ENCODE measurements around the gene GSPT2.

Gene GSPT2

GRCh38 chrX:51766546-51766945, 23.3 kb downstream of the GSPT2 start:
- H3K9me3 ChIP-seq (replicated peaks; ENCODE audit: insufficient read depth, low read length), result no peaks in the 10 kb centered on the region
- no peak overlapping the region for H3K4me3 ChIP-seq (ENCODE audit: low read length)
- H3K27ac ChIP-seq (ENCODE audit: low read length), result no peak overlapping the region
- DNase-seq, result no peak
- H3K27me3 ChIP-seq (replicated peaks; ENCODE audit: insufficient read depth, low read length), result no peaks in the 10 kb centered on the region
- no peaks in the 10 kb centered on the region for H3K36me3 ChIP-seq (replicated peaks; ENCODE audit: insufficient read depth, low read length)
- no peak for TF ChIP-seq CTCF (IDR thresholded peaks at IDR 0.05; ENCODE audit: low read length)
- no peak for TF ChIP-seq EZH2 (optimal IDR thresholded peaks at IDR 0.05; ENCODE audit: low read depth, low read length)
- TF ChIP-seq EZH2phosphoT487 (IDR thresholded peaks at IDR 0.05; ENCODE audit: low read length), result no peak
- no peak overlapping the region for H2AFZ ChIP-seq (ENCODE audit: low read length)
- H3K4me1 ChIP-seq (ENCODE audit: low read length), result no peaks in the 10 kb centered on the region
- no peaks in the 10 kb centered on the region for H3F3A ChIP-seq (ENCODE audit: insufficient read depth, low read length)
- H3K79me2 ChIP-seq (ENCODE audit: low read length), result no peaks in the 10 kb centered on the region
- H3K4me2 ChIP-seq (ENCODE audit: low read depth, low read length), result no peak overlapping the region
- no peaks in the 10 kb centered on the region for H4K20me1 ChIP-seq (ENCODE audit: insufficient read depth, low read length)
- H3K9me2 ChIP-seq (replicated peaks; ENCODE audit: insufficient read depth, low read length), result no peaks in the 10 kb centered on the region
- no peak overlapping the region for H3K9ac ChIP-seq (ENCODE audit: low read length)

GRCh38 chrX:51776851-51777250, 33.6 kb downstream of the GSPT2 start:
- Histone ChIP-seq H3K9me3 (replicated peaks; ENCODE audit: insufficient read depth, low read length) (no peaks in the 10 kb centered on the region), H3F3A (ENCODE audit: insufficient read depth, low read length) (no peaks in the 10 kb centered on the region), H3K9me2 (replicated peaks; ENCODE audit: insufficient read depth, low read length) (no peaks in the 10 kb centered on the region), H3K79me2 (ENCODE audit: low read length) (no peaks in the 10 kb centered on the region), H2AFZ (ENCODE audit: low read length) (no peak overlapping the region), H3K27ac (ENCODE audit: low read length) (no peak overlapping the region), H3K36me3 (replicated peaks; ENCODE audit: insufficient read depth, low read length) (no peaks in the 10 kb centered on the region), H4K20me1 (ENCODE audit: insufficient read depth, low read length) (no peaks in the 10 kb centered on the region), H3K4me2 (ENCODE audit: low read depth, low read length) (no peak overlapping the region), H3K27me3 (replicated peaks; ENCODE audit: insufficient read depth, low read length) (no peaks in the 10 kb centered on the region), H3K4me1 (ENCODE audit: low read length) (no peaks in the 10 kb centered on the region), H3K9ac (ENCODE audit: low read length) (no peak overlapping the region), H3K4me3 (ENCODE audit: low read length) (no peak overlapping the region)
- no peak for TF ChIP-seq CTCF (IDR thresholded peaks at IDR 0.05; ENCODE audit: low read length)
- TF ChIP-seq EZH2 (optimal IDR thresholded peaks at IDR 0.05; ENCODE audit: low read depth, low read length), result no peak
- no peak for TF ChIP-seq EZH2phosphoT487 (IDR thresholded peaks at IDR 0.05; ENCODE audit: low read length)
- DNase-seq, result no peak

- H3F3A ChIP-seq (ENCODE audit: insufficient read depth, low read length), result no peaks in the 10 kb centered on the region
- H3K9ac ChIP-seq (ENCODE audit: low read length), result no peak overlapping the region
- H3K79me2 ChIP-seq (ENCODE audit: low read length), result no peaks in the 10 kb centered on the region
- H3K4me3 ChIP-seq (ENCODE audit: low read length), result no peak overlapping the region
- H3K36me3 ChIP-seq (replicated peaks; ENCODE audit: insufficient read depth, low read length), result no peaks in the 10 kb centered on the region
- H3K27ac ChIP-seq (ENCODE audit: low read length), result no peak overlapping the region
- H3K4me2 ChIP-seq (ENCODE audit: low read depth, low read length), result no peak overlapping the region
- no peaks in the 10 kb centered on the region for H3K4me1 ChIP-seq (ENCODE audit: low read length)
- H2AFZ ChIP-seq (ENCODE audit: low read length), result no peak overlapping the region
- no peak for TF ChIP-seq EZH2phosphoT487 (IDR thresholded peaks at IDR 0.05; ENCODE audit: low read length)
- TF ChIP-seq EZH2 (optimal IDR thresholded peaks at IDR 0.05; ENCODE audit: low read depth, low read length), result no peak
- no peak for TF ChIP-seq CTCF (IDR thresholded peaks at IDR 0.05; ENCODE audit: low read length)
- no peaks in the 10 kb centered on the region for H4K20me1 ChIP-seq (ENCODE audit: insufficient read depth, low read length)
- no peaks in the 10 kb centered on the region for H3K27me3 ChIP-seq (replicated peaks; ENCODE audit: insufficient read depth, low read length)
- H3K9me2 ChIP-seq (replicated peaks; ENCODE audit: insufficient read depth, low read length), result no peaks in the 10 kb centered on the region
- no peaks in the 10 kb centered on the region for H3K9me3 ChIP-seq (replicated peaks; ENCODE audit: insufficient read depth, low read length)
- no peak for DNase-seq
Measured at GRCh38 chrX:51779306-51779705, 36.1 kb downstream of the GSPT2 start.

Data from MM.1S (cell line).